Measurements from ENCODE around the gene CRACR2A.

CRACR2A gene

GRCh38 chr12:3759878-3760277, 7.0 kb upstream of the CRACR2A start:
- H3K36me3 ChIP-seq (ENCODE audit: control insufficient read depth, insufficient read depth, low read length) = no peaks in the 10 kb centered on the region; the same call in 1 of the 2 replicates
- H3K27me3 ChIP-seq (replicated peaks; ENCODE audit: control insufficient read depth, insufficient read depth, low read length) = no peaks in the 10 kb centered on the region
- DNase-seq (ENCODE audit: extremely low read depth, insufficient read length) = no peak
- no peak overlapping the region for H3K4me3 ChIP-seq (replicated peaks; ENCODE audit: low read depth, low read length)
- TF ChIP-seq CTCF (IDR thresholded peaks at IDR 0.05; ENCODE audit: insufficient read depth, low read length, poor library complexity, severe bottlenecking) = no peak

GRCh38 chr12:3757261-3757660, 4.4 kb upstream of the CRACR2A start:
- TF ChIP-seq CTCF (IDR thresholded peaks at IDR 0.05; ENCODE audit: insufficient read depth, low read length, poor library complexity, severe bottlenecking) = no peak
- DNase-seq (ENCODE audit: extremely low read depth, insufficient read length) = no peak
- Histone ChIP-seq H3K27me3 (replicated peaks; ENCODE audit: control insufficient read depth, insufficient read depth, low read length) (no peaks in the 10 kb centered on the region), H3K4me3 (replicated peaks; ENCODE audit: low read depth, low read length) (no peak overlapping the region), H3K36me3 (ENCODE audit: control insufficient read depth, insufficient read depth, low read length) (no peaks in the 10 kb centered on the region; the same call in 1 of the 2 replicates)

- no peak for DNase-seq (ENCODE audit: extremely low read depth, insufficient read length)
- Histone ChIP-seq H3K36me3 (ENCODE audit: control insufficient read depth, insufficient read depth, low read length) (no peaks in the 10 kb centered on the region; the same call in 1 of the 2 replicates), H3K4me3 (replicated peaks; ENCODE audit: low read depth, low read length) (no peak overlapping the region), H3K27me3 (replicated peaks; ENCODE audit: control insufficient read depth, insufficient read depth, low read length) (no peaks in the 10 kb centered on the region)
- TF ChIP-seq CTCF (IDR thresholded peaks at IDR 0.05; ENCODE audit: insufficient read depth, low read length, poor library complexity, severe bottlenecking) = no peak
Measured at GRCh38 chr12:3755898-3756297, 3.0 kb upstream of the CRACR2A start.

GRCh38 chr12:3753544-3754284, 805 bp upstream of the CRACR2A start:
- Histone ChIP-seq H3K27me3 (replicated peaks; ENCODE audit: control insufficient read depth, insufficient read depth, low read length) (no peaks in the 10 kb centered on the region), H3K36me3 (ENCODE audit: control insufficient read depth, insufficient read depth, low read length) (no peaks in the 10 kb centered on the region; the same call in none of the 2 replicates), H3K4me3 (replicated peaks; ENCODE audit: low read depth, low read length) (peak overlapping the region; percentile 75)
- TF ChIP-seq CTCF (IDR thresholded peaks at IDR 0.05; ENCODE audit: insufficient read depth, low read length, poor library complexity, severe bottlenecking) = no peak
- DNase-seq (ENCODE audit: extremely low read depth, insufficient read length) = no peak

- no peak for TF ChIP-seq CTCF (IDR thresholded peaks at IDR 0.05; ENCODE audit: insufficient read depth, low read length, poor library complexity, severe bottlenecking)
- H3K36me3 ChIP-seq (ENCODE audit: control insufficient read depth, insufficient read depth, low read length) = peaks cover under 1% of the 10 kb centered on the region
- peak overlapping the region; percentile 75 for H3K4me3 ChIP-seq (replicated peaks; ENCODE audit: low read depth, low read length)
- peak; percentile 84 for DNase-seq (ENCODE audit: extremely low read depth, insufficient read length)
- H3K27me3 ChIP-seq (replicated peaks; ENCODE audit: control insufficient read depth, insufficient read depth, low read length) = no peaks in the 10 kb centered on the region
Measured at GRCh38 chr12:3752096-3752709, 706 bp downstream of the CRACR2A start.

Measured in GM06990 (cell line).